T-helper 1 cell treated with Interleukin-12 subunit alpha and Interleukin-12 subunit beta and Interleukin-4 antibody, amounts not matched to agents 30 ng/mL and 1 ng/mL, for 36 hours (primary cell): ENCODE data around the gene SUPT3H. TPM values are rescaled to one million over a fixed set of nuclear protein-coding genes. Genes with fewer than 3 reads are reported as not detected.

ENCODE experiments used
- total RNA-seq: library from RNA; stranded (reverse); gene quantifications from 2 replicates; pipeline ENCODE4 v1.2.3, GENCODE V29; 2022

The SUPT3H gene
- total RNA-seq, 1 donor from 2014 or later, result 8.1 TPM

Other genes starting within 250 kb of the SUPT3H start
- 12.7 and 14.6 TPM in 2 replicates for gene RUNX2, start 49.6 kb downstream of the SUPT3H start, total RNA-seq